HEK293 (cell line): ENCODE results near the gene JAM2.

ENCODE experiments used
- CTCF ChIA-PET: fragments of 350-600 bp; formaldehyde crosslinking; extraction: SDS; loops from one replicate; lab custom pipeline; 2021; ENCODE audit warnings: antibody characterized with exemption; lab: Yijun Ruan, JAX
- POLR2A ChIA-PET: fragments of 300-600 bp; formaldehyde crosslinking; extraction: SDS; loops from one replicate; lab custom pipeline; 2020; ENCODE audit warnings: antibody characterized with exemption, inconsistent platforms; lab: Yijun Ruan, JAX
- H3K27ac ChIP-seq: fragments of 200-500 bp; sonication (Bioruptor generic); 2 replicates; pipeline ENCODE4 v1.5.1; 2014; ENCODE audit warnings: low read depth, low read length, control low read depth, inconsistent platforms; ENCODE audit errors: extremely low read depth
- H3K36me3 ChIP-seq, 2 experiments: fragments of 200-500 bp in 1 of 2; sonication (Bioruptor generic) in 1 of 2; 1 replicate in 1 of 2; 2 replicates in 1 of 2; pipeline ENCODE4 v1.5.1; 2014 to 2017; ENCODE audit warnings: inconsistent platforms in 2 of 2, low read length in 2 of 2; ENCODE audit not compliant: control insufficient read depth in 2 of 2, insufficient read depth in 1 of 2
- H3K4me1 ChIP-seq: fragments of 200-500 bp; sonication (Bioruptor generic); 2 replicates; pipeline ENCODE4 v1.5.1; 2014; ENCODE audit warnings: mild to moderate bottlenecking, low read length, inconsistent platforms; ENCODE audit not compliant: control insufficient read depth, insufficient read depth
- H3K4me3 ChIP-seq: 2 replicates; pipeline ENCODE4 v1.5.1; 2011; ENCODE audit warnings: low read depth, mild to moderate bottlenecking, control low read depth, low read length, moderate library complexity
- H3K9me3 ChIP-seq: fragments of 200-500 bp; sonication (Bioruptor generic); 2 replicates; pipeline ENCODE4 v1.5.1; 2014; ENCODE audit warnings: low read depth, low read length, inconsistent platforms; ENCODE audit not compliant: control insufficient read depth, insufficient read depth
- GLIS2 ChIP-seq: fragments of 450-650 bp; formaldehyde crosslinking; IDR thresholded peaks from 2 replicates; pipeline ENCODE4 v1.5.1; 2016; ENCODE audit warnings: missing biosample characterization, missing genetic modification characterization
- KLF10 ChIP-seq: fragments of 450-650 bp; IDR thresholded peaks from 2 replicates; pipeline ENCODE4 v1.5.1; 2018; ENCODE audit warnings: missing biosample characterization, mild to moderate bottlenecking, missing genetic modification characterization
- PRDM10 ChIP-seq: fragments of 450-650 bp; formaldehyde crosslinking; IDR thresholded peaks from 2 replicates; pipeline ENCODE4 v1.5.1; 2016; ENCODE audit warnings: missing biosample characterization, missing genetic modification characterization
- YY1 ChIP-seq: fragments of 450-650 bp; formaldehyde crosslinking; IDR thresholded peaks from 2 replicates; pipeline ENCODE4 v1.5.1; 2018; ENCODE audit warnings: missing biosample characterization, missing genetic modification characterization
- YY2 ChIP-seq: fragments of 450-650 bp; formaldehyde crosslinking; IDR thresholded peaks from 2 replicates; pipeline ENCODE4 v1.5.1; 2016; ENCODE audit warnings: missing biosample characterization, missing genetic modification characterization
- ZBTB6 ChIP-seq: fragments of 450-650 bp; formaldehyde crosslinking; IDR thresholded peaks from 2 replicates; pipeline ENCODE4 v1.5.1; 2017; ENCODE audit warnings: missing biosample characterization, missing genetic modification characterization
- ZFP37 ChIP-seq: fragments of 450-650 bp; formaldehyde crosslinking; IDR thresholded peaks from 2 replicates; pipeline ENCODE4 v1.5.1; 2016; ENCODE audit warnings: missing biosample characterization, missing genetic modification characterization
- ZIC2 ChIP-seq: fragments of 450-650 bp; formaldehyde crosslinking; IDR thresholded peaks from 2 replicates; pipeline ENCODE4 v1.5.1; 2016; ENCODE audit warnings: missing biosample characterization, missing genetic modification characterization
- ZNF174 ChIP-seq: fragments of 450-650 bp; formaldehyde crosslinking; IDR thresholded peaks from 2 replicates; pipeline ENCODE4 v1.5.0; 2017; ENCODE audit warnings: missing biosample characterization, mild to moderate bottlenecking, missing genetic modification characterization
- ZNF18 ChIP-seq: fragments of 450-650 bp; formaldehyde crosslinking; IDR thresholded peaks from 2 replicates; pipeline ENCODE4 v1.5.1; 2016; ENCODE audit warnings: missing biosample characterization, missing genetic modification characterization
- ZNF280D ChIP-seq: fragments of 450-650 bp; formaldehyde crosslinking; IDR thresholded peaks from 2 replicates; pipeline ENCODE4 v1.5.1; 2016; ENCODE audit warnings: missing biosample characterization, missing genetic modification characterization
- ZNF366 ChIP-seq: fragments of 450-650 bp; formaldehyde crosslinking; conservative IDR thresholded peaks from 2 replicates; pipeline ENCODE4 v1.5.1; 2016; ENCODE audit warnings: missing biosample characterization, missing genetic modification characterization
- ZNF416 ChIP-seq: fragments of 450-650 bp; formaldehyde crosslinking; IDR thresholded peaks from 2 replicates; pipeline ENCODE4 v1.5.1; 2016; ENCODE audit warnings: missing biosample characterization, missing genetic modification characterization
- ZNF423 ChIP-seq: fragments of 450-650 bp; formaldehyde crosslinking; IDR thresholded peaks from 2 replicates; pipeline ENCODE4 v1.5.1; 2016; ENCODE audit warnings: missing biosample characterization, missing genetic modification characterization
- ZNF449 ChIP-seq: fragments of 450-650 bp; formaldehyde crosslinking; IDR thresholded peaks from 2 replicates; pipeline ENCODE4 v1.5.1; 2017; ENCODE audit warnings: missing biosample characterization, mild to moderate bottlenecking, missing genetic modification characterization, moderate library complexity
- ZNF610 ChIP-seq: fragments of 450-650 bp; formaldehyde crosslinking; IDR thresholded peaks from 2 replicates; pipeline ENCODE4 v1.5.1; 2016; ENCODE audit warnings: missing biosample characterization, missing genetic modification characterization, borderline replicate concordance
- ZNF792 ChIP-seq: fragments of 450-650 bp; formaldehyde crosslinking; IDR thresholded peaks from 2 replicates; pipeline ENCODE4 v1.5.1; 2016; ENCODE audit warnings: missing biosample characterization, missing genetic modification characterization
- TF ChIP-seq, protein P1 (sequence below): fragments of 450-650 bp; formaldehyde crosslinking; IDR thresholded peaks from 2 replicates; pipeline ENCODE4 v1.5.1; 2016; ENCODE audit warnings: missing biosample characterization, missing genetic modification characterization
- TF ChIP-seq, protein P2 (sequence below): fragments of 450-650 bp; formaldehyde crosslinking; IDR thresholded peaks from 2 replicates; pipeline ENCODE4 v1.5.1; 2016; ENCODE audit warnings: missing biosample characterization, missing genetic modification characterization

The JAM2 gene

GRCh38 chr21:25734654-25734903, 95.5 kb downstream of the JAM2 start (continued):
- TF ChIP-seq, protein P1, sequence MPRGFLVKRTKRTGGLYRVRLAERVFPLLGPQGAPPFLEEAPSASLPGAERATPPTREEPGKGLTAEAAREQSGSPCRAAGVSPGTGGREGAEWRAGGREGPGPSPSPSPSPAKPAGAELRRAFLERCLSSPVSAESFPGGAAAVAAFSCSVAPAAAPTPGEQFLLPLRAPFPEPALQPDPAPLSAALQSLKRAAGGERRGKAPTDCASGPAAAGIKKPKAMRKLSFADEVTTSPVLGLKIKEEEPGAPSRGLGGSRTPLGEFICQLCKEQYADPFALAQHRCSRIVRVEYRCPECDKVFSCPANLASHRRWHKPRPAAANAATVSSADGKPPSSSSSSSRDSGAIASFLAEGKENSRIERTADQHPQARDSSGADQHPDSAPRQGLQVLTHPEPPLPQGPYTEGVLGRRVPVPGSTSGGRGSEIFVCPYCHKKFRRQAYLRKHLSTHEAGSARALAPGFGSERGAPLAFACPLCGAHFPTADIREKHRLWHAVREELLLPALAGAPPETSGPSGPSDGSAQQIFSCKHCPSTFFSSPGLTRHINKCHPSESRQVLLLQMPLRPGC (tag by site-specific recombination) = no peak
- TF ChIP-seq ZNF423 (no peak), ZNF449 (tag by site-specific recombination) (no peak), PRDM10 (no peak)
- TF ChIP-seq, all 188 proteins: peak for 2

- POLR2A ChIA-PET = interaction anchor here (0.5 to 2.1 kb wide), 8 partner anchors 9 to 157 kb away, joined by 3 to 18 read pairs (median 3); partner anchors contain the start of genes JAM2 and MRPL39
- Histone ChIP-seq H3K4me1 (peaks cover 12% of the 10 kb centered on the region), H3K4me3 (peak within 1 kb of the TSS; percentile 89), H3K36me3 (peaks cover 14 to 22% of the 10 kb centered on the region in 2 experiments; a peak in 2 of 3 replicates), H3K9me3 (no peaks in the 10 kb centered on the region), H3K27ac (peak within 1 kb of the TSS; percentile 99)
- CTCF ChIA-PET = interaction anchor here (0.6 to 1.4 kb wide), 5 partner anchors 13 to 998 kb away, joined by 3 to 6 read pairs (median 3); no protein-coding TSS in a partner anchor
- TF ChIP-seq ZNF792 (0 out of 2 replicates have a peak, but pooled peaks have one; percentile 21), ZNF416 (tag by site-specific recombination) (no peak), ZNF174 (tag by site-specific recombination) (no peak), ZIC2 (tag by site-specific recombination) (peak; percentile 31; the same call in 1 of the 2 replicates), ZNF366 (tag by site-specific recombination) (0 out of 2 replicates have a peak, but pooled peaks have one; percentile 15), GLIS2 (tag by site-specific recombination) (peak; percentile 92), YY1 (tag by site-specific recombination) (peak; percentile 91), KLF10 (tag by site-specific recombination) (peak; percentile 52; the same call in 1 of the 2 replicates), ZNF18 (peak; percentile 48; the same call in 1 of the 2 replicates), ZFP37 (tag by site-specific recombination) (peak; percentile 85; the same call in 1 of the 2 replicates), ZBTB6 (tag by site-specific recombination) (0 out of 2 replicates have a peak, but pooled peaks have one; percentile 6), ZNF610 (tag by site-specific recombination) (peak; percentile 54), YY2 (tag by site-specific recombination) (peak; percentile 86), ZNF423 (0 out of 2 replicates have a peak, but pooled peaks have one; percentile 68), ZNF280D (no peak)
- TF ChIP-seq, protein P2, sequence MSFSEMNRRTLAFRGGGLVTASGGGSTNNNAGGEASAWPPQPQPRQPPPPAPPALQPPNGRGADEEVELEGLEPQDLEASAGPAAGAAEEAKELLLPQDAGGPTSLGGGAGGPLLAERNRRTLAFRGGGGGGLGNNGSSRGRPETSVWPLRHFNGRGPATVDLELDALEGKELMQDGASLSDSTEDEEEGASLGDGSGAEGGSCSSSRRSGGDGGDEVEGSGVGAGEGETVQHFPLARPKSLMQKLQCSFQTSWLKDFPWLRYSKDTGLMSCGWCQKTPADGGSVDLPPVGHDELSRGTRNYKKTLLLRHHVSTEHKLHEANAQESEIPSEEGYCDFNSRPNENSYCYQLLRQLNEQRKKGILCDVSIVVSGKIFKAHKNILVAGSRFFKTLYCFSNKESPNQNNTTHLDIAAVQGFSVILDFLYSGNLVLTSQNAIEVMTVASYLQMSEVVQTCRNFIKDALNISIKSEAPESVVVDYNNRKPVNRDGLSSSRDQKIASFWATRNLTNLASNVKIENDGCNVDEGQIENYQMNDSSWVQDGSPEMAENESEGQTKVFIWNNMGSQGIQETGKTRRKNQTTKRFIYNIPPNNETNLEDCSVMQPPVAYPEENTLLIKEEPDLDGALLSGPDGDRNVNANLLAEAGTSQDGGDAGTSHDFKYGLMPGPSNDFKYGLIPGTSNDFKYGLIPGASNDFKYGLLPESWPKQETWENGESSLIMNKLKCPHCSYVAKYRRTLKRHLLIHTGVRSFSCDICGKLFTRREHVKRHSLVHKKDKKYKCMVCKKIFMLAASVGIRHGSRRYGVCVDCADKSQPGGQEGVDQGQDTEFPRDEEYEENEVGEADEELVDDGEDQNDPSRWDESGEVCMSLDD (tag by site-specific recombination) = peak; percentile 93; the same call in 1 of the 2 replicates
Measured at GRCh38 chr21:25734904-25735645, 96.0 kb downstream of the JAM2 start, which contains the start of the genes ATP5PF and GABPA. Gene ATP5PF (minus strand): TSS chr21:25734904. CDS start chr21:25729794, 5,110 bp downstream. Gene GABPA (plus strand): TSS chr21:25734972. CDS start chr21:25741599, 6,627 bp downstream.
